ENCODE measurements around the gene DCDC2C. TPM values are rescaled to one million over a fixed set of nuclear protein-coding genes. Genes with fewer than 3 reads are reported as not detected.

The DCDC2C gene
- total RNA-seq, 1 donor from 2014 or later = not detected

DNA sequence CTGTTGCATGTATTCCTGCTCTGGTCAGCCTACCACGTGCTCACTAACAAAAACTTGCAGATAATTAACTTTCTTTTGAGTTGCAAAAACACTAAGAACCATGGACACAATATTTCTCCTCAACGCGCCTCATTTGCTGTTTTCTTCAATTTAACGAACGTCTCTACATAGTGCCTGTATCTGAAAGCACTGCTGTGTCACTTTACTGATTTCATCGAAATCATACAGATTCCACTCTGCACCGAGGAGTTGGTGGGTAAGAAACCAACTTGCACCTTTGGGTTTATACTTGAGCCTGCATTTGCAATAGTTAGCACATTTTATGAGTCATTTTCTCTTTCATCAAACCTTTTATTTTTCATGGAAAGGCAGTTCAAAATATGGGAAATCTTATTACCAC is 145.8 kb downstream of the DCDC2C start:
- Mint-ChIP-seq H3K27me3 (ENCODE audit: low read depth) (peaks cover 29% of the 10 kb centered on the region), H3K4me3 (no peak overlapping the region), H3K36me3 (no peaks in the 10 kb centered on the region), H3K4me1 (no peaks in the 10 kb centered on the region), H3K9me3 (peaks cover 39% of the 10 kb centered on the region), H3K27ac (no peak overlapping the region)
- TF ChIP-seq, protein P1, sequence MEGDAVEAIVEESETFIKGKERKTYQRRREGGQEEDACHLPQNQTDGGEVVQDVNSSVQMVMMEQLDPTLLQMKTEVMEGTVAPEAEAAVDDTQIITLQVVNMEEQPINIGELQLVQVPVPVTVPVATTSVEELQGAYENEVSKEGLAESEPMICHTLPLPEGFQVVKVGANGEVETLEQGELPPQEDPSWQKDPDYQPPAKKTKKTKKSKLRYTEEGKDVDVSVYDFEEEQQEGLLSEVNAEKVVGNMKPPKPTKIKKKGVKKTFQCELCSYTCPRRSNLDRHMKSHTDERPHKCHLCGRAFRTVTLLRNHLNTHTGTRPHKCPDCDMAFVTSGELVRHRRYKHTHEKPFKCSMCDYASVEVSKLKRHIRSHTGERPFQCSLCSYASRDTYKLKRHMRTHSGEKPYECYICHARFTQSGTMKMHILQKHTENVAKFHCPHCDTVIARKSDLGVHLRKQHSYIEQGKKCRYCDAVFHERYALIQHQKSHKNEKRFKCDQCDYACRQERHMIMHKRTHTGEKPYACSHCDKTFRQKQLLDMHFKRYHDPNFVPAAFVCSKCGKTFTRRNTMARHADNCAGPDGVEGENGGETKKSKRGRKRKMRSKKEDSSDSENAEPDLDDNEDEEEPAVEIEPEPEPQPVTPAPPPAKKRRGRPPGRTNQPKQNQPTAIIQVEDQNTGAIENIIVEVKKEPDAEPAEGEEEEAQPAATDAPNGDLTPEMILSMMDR (IDR thresholded peaks at IDR 0.05; ENCODE audit: unreplicated experiment) = no peak
- no peak for DNase-seq (ENCODE audit: low spot score in 2 of 2, unreplicated experiment in 2 of 2)

DNA sequence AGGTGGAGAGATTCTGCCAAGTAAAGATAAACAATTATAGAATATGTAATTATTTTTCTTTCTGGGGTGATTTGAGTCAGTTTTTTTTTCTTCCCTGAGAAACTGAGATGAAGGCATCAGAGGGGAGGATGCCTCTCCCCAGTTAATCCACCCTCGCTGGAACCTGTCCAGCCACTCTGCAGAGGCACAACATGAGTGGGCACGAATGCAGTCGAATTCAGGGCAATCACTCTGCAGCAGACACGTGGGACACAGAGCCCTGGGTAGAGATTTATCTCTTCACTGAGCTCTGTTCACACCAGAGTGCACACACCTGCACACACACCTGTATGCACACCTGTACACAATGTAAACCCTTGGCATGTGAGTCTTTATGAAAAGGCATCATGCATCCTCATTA is 154.2 kb downstream of the DCDC2C start:
- Mint-ChIP-seq H3K4me3 (no peak overlapping the region), H3K36me3 (no peaks in the 10 kb centered on the region), H3K9me3 (peaks cover 31% of the 10 kb centered on the region), H3K4me1 (no peaks in the 10 kb centered on the region), H3K27me3 (ENCODE audit: low read depth) (peaks cover 2% of the 10 kb centered on the region), H3K27ac (no peak overlapping the region)
- no peak for DNase-seq (ENCODE audit: low spot score in 2 of 2, unreplicated experiment in 2 of 2)
- TF ChIP-seq, protein P1 (IDR thresholded peaks at IDR 0.05; ENCODE audit: unreplicated experiment) = no peak

DNA sequence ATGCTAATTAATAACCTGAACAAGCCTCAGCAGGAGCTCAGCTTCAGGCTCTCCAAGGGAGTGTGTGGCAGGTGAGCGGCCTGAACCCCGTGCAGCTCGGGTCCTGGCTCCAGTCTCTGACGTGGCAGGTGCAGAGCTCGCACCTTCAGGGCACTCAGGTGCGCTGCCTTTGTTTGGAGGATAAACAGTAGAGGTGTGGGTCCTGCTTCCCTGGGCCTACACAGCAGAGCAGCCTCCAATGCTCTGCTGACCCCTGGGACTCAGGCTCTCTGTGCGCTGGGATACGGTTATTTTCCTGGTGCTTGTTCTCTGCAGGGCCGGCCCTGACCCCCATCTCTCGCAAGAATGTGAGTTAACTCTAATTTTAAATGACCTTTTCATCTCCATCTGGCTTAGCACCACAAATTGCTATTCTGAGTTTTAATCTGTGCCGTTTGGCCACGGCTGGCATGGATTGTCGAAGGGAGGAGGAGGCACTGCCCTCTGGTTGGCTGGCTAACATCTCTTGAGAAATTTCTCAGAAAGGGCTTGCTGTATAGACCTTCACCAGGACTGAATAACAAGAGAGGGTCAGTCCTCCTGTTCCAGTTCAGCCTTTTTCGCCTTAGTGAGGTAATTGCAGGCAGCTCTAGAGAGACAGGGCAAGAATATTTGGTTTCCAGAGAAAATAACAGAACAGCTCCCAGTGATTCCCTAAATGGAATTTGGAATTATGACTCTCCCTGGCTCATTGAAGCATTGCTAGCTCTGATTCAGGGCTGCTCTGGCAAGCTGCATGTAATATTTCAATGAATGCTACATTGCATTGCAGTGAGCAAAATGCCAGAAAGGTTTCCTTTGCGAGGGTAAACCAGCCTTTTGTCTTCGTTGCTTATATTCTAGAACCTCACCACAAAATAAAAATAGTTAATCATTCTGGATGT is 161.8 kb downstream of the DCDC2C start:
- no peak for DNase-seq (ENCODE audit: low spot score in 2 of 2, unreplicated experiment in 2 of 2)
- Mint-ChIP-seq H3K27me3 (ENCODE audit: low read depth) (peaks cover 2% of the 10 kb centered on the region), H3K4me1 (no peaks in the 10 kb centered on the region), H3K36me3 (no peaks in the 10 kb centered on the region), H3K4me3 (no peak overlapping the region), H3K27ac (no peak overlapping the region), H3K9me3 (no peaks in the 10 kb centered on the region)
- TF ChIP-seq, protein P1 (IDR thresholded peaks at IDR 0.05; ENCODE audit: unreplicated experiment) = no peak

DNA sequence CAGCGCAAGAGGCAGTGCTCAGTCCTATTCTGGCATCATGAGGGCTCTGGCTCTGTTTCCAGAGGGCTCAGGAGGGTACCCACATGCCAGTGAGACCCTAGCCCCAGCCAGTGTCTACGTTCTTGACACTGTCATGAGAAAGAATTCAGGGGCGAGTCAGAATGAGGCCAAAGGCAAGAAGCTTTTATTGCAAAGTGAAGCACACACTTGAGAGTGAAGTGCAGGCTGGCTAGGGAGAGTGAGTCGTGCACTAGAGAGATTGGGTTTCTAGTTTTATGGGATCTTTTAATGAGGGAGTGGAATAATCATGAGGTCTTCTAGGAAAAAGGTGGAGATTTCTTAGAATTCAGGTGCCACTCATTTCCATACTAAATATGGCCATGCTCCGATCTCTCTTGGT is 164.1 kb downstream of the DCDC2C start:
- DNase-seq (ENCODE audit: low spot score in 2 of 2, unreplicated experiment in 2 of 2) = no peak
- Mint-ChIP-seq H3K9me3 (no peaks in the 10 kb centered on the region), H3K4me3 (no peak overlapping the region), H3K27ac (no peak overlapping the region), H3K4me1 (no peaks in the 10 kb centered on the region), H3K36me3 (no peaks in the 10 kb centered on the region), H3K27me3 (ENCODE audit: low read depth) (peaks cover 2% of the 10 kb centered on the region)
- TF ChIP-seq, protein P1 (IDR thresholded peaks at IDR 0.05; ENCODE audit: unreplicated experiment) = no peak

- H3K9me3 Mint-ChIP-seq = no peaks in the 10 kb centered on the region
Measured at GRCh38 chr2:3868012-3868805, 164.8 kb downstream of the DCDC2C start.

More at GRCh38 chr2:3868012-3868805, 164.8 kb downstream of the DCDC2C start:
- Mint-ChIP-seq H3K4me3 (no peak overlapping the region), H3K36me3 (no peaks in the 10 kb centered on the region), H3K27me3 (ENCODE audit: low read depth) (peaks cover 2% of the 10 kb centered on the region), H3K4me1 (no peaks in the 10 kb centered on the region), H3K27ac (no peak overlapping the region)
- TF ChIP-seq, protein P1 (IDR thresholded peaks at IDR 0.05; ENCODE audit: unreplicated experiment) = no peak
- DNase-seq (ENCODE audit: low spot score in 2 of 2, unreplicated experiment in 2 of 2) = no peak

All from mesothelial cell of epicardium (in vitro differentiated cells).